ENCODE data around the gene NUP62.
"Not testable (repeated sequence)": the region's sequence is repeated elsewhere in the genome, so short reads cannot be mapped to it uniquely, and the experiment has no call there.

The NUP62 gene

DNA sequence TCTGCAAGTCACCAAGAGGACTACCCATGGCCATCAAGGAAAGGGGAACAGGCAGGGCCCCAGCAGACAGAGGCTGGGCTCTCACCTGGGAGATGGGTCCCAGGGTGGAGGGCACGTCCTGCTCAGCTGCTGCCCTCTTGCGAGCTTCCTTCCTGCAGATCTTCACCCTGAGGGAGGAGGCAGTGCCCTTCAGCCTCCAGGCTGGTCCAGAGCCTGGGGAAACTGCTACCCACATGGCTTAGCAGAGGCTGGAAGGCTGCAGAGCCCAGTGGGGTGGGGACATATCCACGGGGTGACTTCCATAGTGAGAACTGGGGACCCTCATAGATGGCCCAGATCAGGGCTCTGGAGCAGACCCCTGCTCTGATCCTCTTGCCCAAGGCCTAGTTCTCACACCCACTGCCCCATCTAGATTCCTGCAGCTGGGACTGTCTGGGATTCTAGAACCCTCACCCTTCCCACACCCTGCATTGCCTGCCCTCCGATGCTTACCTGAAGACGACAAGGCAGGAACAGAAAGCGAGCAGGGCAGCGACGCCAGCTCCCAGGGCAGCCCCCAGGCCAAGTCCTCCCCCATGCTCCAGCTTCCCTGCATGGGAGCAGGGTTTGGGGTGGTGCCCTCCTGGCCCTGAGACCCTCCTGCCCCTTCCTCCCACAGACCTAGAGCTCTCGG, 22.6 kb upstream of the NUP62 start:
- DNase-seq: no peak

DNA sequence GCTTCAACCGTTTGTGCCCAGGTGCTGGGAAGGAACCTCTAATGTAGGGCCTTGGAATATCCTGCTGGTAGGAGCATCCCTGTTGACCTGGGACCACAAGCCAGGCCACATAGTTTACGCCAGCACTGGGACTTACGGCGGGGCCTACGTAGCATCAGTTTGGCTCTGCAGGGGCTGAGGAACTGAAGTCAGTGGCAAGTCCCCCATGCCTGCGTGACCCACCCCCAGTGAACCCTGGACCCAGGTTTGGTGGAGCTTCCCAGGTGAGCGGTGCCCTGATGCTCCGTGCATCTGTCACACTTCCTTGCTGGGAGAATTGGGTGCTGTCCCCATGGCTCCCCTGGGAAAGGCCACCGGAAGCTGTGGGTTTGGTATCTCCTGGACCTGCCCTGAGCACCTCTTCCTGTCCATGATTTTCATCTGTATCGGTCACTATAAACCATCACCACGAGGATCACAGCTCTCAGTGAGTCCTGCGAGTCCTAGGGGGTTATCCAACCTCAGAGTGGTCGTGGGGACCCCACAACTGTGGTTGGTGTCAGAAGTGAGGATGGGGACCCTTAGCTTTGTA, 21.7 kb upstream of the NUP62 start:
- no peak for DNase-seq

DNA sequence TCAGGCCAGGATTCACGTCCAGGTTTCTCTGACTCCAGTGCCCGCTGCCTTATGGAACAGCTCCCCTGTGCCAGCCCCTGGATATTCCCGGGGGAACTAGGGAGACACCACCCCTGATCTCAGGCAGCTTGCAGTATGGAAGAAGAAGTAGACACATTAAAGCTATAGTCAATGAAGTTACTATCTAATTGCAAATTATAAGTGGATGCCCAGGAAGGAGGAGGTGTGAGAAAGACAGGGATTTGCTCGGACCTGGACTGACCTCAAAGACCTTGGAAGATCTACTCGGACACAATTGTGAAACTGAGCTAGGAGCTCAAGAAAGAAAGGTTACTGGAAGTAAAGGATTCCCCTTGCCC, 21.3 kb upstream of the NUP62 start:
- DNase-seq: no peak

- DNase-seq: no peak
Observed at GRCh38 chr19:49949742-49950589, 20.7 kb upstream of the NUP62 start.

DNA sequence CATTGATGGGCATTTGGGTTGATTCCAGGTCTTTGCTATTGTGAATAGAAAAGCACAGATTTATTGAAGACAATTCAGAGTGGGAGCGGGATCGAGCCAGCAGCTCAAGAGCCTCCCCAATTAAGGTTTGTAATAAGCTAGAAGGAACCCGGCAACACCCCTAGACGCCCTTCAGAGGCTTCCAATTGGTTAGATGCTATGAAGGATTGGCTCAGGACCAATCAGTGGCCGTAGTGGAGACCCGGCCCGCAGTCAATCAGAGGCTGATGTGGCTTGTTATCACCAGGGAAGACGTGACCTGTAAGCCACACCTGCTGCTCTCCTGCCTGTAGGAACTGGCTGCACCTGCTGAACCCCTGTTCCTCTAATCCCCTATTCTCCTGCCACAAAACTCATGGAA, 17.1 kb upstream of the NUP62 start:
- DNase-seq: no peak

- DNase-seq: not testable (repeated sequence)
Observed at GRCh38 chr19:49944567-49944966, 15.3 kb upstream of the NUP62 start.

DNA sequence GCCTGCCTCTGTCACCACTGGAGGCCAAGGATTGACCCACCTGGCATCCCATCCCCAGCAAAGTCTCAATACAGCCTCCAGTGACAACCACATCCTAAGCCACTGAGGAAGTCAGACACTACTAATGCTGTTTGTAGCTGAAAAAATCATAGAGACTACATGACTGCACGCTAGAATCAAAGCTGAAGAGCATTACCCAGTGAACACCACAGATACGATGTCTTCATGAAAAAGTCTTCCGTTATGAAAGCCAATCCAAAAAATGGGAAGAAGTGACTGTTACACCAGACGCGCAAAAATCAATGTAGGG, 11.1 kb upstream of the NUP62 start:
- DNase-seq: no peak

GRCh38 chr19:49939721-49940481, 10.6 kb upstream of the NUP62 start:
- DNase-seq: no peak

DNA sequence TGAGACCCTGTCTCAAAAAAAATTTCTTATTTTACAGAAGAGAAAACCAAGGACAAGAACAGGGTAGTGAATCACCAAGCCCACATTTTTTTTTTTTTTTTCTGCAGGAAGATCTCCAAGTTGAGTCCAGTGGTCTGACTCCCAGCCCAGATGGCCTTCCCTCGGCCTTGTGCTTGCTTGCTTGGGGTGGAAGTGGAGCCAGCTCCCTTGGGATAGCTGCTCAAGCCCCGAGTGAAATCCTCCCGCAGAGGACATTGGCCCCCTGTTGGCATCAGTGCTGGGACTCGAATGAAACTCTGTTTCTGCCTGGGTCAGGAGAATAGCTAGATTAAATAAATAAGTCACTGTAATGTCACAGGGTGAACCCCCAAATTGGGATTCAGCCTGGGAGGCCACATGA, 9.4 kb upstream of the NUP62 start:
- DNase-seq: no peak

- DNase-seq: peak; percentile 41 to 49
Observed at GRCh38 chr19:49937750-49938381, 8.6 kb upstream of the NUP62 start.

DNA sequence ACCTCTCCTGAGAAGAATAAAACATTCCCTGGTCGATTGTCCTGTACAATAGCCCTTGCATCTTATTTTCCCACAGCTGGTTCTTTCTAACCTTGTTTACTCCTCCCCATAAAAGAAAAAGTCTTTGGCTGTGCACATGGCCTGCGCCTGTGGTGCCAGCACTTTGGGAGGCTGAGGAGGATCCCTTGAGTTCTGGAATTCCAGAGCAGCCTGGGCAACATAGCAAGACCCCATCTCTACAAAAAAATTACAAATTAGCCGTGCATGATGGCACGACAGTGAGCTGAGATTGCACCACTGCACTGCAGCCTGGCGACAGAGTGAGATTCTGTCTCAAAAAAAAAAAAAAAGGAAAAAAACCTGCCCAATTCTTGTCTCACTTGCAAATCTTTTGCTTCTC, 7.2 kb upstream of the NUP62 start:
- DNase-seq: no peak

GRCh38 chr19:49933643-49934042, 4.3 kb upstream of the NUP62 start:
- no peak for DNase-seq

DNA sequence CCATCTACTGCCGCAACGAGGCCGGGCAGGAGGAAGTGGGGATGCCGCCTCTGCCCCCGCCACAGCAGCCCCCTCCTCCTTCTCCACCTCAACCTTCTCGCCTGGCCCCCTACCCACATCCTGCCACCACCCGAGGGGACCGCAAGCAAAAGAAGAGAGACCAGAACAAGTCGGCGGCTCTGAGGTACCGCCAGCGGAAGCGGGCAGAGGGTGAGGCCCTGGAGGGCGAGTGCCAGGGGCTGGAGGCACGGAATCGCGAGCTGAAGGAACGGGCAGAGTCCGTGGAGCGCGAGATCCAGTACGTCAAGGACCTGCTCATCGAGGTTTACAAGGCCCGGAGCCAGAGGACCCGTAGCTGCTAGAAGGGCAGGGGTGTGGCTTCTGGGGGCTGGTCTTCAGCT, 3.4 kb upstream of the NUP62 start:
- DNase-seq: no peak

- DNase-seq: no peak
Observed at GRCh38 chr19:49932041-49932451, 2.7 kb upstream of the NUP62 start.

DNA sequence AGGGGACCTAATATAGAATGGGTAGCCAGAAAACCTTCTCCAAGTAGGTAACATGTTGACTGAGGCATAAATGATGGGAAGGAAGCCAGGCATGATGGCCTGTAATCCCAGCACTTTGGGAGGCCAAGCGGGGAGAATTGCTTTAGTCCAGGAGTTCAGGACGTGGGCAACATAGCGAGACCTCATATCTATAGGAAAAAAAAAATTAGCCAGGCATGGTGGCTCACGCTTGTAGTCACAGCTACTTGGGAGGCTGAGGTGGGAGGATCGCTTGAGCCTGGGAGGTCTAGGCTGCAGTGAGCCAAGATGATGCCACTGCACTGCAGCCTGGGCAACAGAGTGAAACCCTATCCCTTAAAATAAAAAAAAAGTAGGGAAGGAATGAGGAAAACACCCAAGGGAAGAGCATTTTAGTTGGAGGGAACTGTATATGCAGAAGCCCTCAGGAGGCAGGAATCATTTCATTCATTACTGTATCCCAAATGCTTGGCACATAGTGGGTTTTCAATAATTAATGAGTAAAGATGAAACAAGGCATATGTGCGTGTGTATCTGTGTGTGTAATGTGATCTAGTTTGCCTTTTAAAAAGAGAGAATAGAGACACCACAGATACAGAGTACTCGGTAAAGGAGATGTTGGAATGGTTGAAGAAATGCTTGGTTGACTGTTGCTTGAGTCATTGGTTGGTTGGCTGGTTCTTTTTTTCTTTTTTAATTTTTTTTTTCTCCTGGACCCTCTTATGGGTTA, 2.2 kb upstream of the NUP62 start:
- DNase-seq: no peak

- DNase-seq: no peak
Observed at GRCh38 chr19:49930483-49931011, 1.2 kb upstream of the NUP62 start.

- DNase-seq: peak; percentile 80 to 86
Observed at GRCh38 chr19:49929611-49930482, 543 bp upstream of the NUP62 start.

GRCh38 chr19:49927526-49928264, 1.6 kb downstream of the NUP62 start:
- no peak for DNase-seq

GRCh38 chr19:49926515-49926914, 2.8 kb downstream of the NUP62 start:
- DNase-seq: no peak

GRCh38 chr19:49925486-49925885, 3.8 kb downstream of the NUP62 start:
- no peak for DNase-seq

All from AML-193 (cell line).